Ectodermal cell (in vitro differentiated cells): Measurements from ENCODE around the gene TRABD2A.
"Not testable (repeated sequence)": the region's sequence is repeated elsewhere in the genome, so short reads cannot be mapped to it uniquely, and the experiment has no call there.

ENCODE experiments used
- H3K27ac ChIP-seq: 2 replicates; pipeline ENCODE4 v1.7.0; 2013; ENCODE audit warnings: mild to moderate bottlenecking, low read depth, low read length; ENCODE audit not compliant: insufficient read depth, poor library complexity, severe bottlenecking
- H3K27me3 ChIP-seq: 2 replicates; pipeline ENCODE4 v1.7.0; 2013; ENCODE audit warnings: mild to moderate bottlenecking, low read length; ENCODE audit not compliant: insufficient read depth, control insufficient read depth, poor library complexity, severe bottlenecking
- H3K36me3 ChIP-seq: one replicate; pipeline ENCODE4 v1.7.0; 2013; ENCODE audit warnings: low read length; ENCODE audit not compliant: control insufficient read depth, insufficient read depth
- H3K4me1 ChIP-seq: one replicate; pipeline ENCODE4 v1.7.0; 2013; ENCODE audit warnings: low read length; ENCODE audit not compliant: control insufficient read depth, insufficient read depth
- H3K4me3 ChIP-seq: 2 replicates; pipeline ENCODE4 v1.7.0; 2013; ENCODE audit warnings: low read depth, low read length, control low read depth; ENCODE audit not compliant: insufficient read depth
- H3K9me3 ChIP-seq: 2 replicates; pipeline ENCODE4 v1.7.0; 2013; ENCODE audit warnings: mild to moderate bottlenecking, low read length, moderate library complexity; ENCODE audit not compliant: control insufficient read depth
- WGBS, 2 experiments: methylation state at CpG; one replicate each; pipeline ENCODE4 v1.1.7; 2013; ENCODE audit warnings: missing lambda C conversion rate in 2 of 2; 5-methylcytosine and 5-hydroxymethylcytosine counted together

Gene TRABD2A

DNA sequence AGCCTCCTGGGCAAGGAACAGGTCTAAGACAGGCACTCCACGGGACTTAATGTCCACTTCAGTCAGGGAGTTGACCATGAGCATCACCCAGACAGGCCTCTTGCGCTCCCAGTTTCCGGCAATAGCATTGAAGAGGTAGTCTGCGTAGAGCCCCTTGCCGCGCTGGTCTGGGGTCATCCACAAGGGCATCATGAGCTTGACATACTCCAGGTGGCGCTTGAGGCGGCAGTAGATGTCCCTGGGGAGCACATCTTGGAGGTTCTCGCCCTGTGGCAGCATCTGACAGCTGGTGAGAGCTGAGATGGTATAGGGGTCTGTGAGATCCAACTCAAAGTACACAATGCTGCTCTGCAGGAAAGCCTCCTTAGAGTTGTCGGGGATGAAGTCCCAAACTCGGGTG is 10.6 kb downstream of the TRABD2A start:
- WGBS, 2 experiments, result 93 to 95% methylated on average over 11 of the region's 11 CpGs
- Histone ChIP-seq H3K4me1 (no peaks in the 10 kb centered on the region), H3K36me3 (no peaks in the 10 kb centered on the region), H3K4me3 (no peak overlapping the region), H3K9me3 (peaks cover 2% of the 10 kb centered on the region), H3K27me3 (no peaks in the 10 kb centered on the region), H3K27ac (no peak overlapping the region)

DNA sequence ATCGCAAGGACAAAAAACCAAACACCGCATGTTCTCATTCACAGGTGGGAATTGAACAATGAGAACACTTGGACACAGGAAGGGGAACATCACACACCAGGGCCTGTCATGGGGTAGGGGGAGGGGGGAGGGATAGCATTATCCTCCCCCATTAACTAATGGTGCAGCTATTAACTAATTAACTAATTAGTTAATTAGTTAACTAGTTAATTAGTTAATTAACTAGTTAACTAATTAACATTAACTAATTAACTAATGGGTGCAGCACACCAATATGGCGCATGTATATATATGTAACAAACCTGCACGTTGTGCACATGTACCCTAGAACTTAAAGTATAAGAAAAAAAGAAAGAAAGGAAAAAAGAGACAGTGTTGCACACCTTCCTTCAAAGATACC is 12.6 kb downstream of the TRABD2A start:
- H3K27ac ChIP-seq, H3K36me3 ChIP-seq, H3K9me3 ChIP-seq, H3K4me1 ChIP-seq, H3K27me3 ChIP-seq, H3K4me3 ChIP-seq: not testable (repeated sequence)
- WGBS, 2 experiments, result 92 to 100% methylated on average over 2 of the region's 4 CpGs

DNA sequence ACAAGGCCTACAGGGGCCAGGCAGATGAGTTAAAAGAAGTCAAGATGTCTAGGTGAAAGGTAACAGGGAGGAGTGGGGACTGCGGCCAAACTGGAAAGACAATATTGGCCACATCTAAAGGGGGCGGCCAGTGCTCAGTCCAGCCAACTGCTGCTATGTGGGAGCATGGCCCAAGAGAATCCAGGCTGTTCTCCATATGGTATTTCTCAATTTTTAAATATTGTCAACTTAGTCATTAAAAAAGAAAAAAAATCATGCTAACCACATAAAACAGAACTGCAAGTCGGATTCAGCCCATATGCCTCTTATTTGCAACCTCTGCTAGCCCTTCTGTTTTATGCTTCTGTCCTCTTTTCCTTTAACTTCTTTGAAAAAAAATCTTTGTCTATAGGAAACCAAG is 14.8 kb downstream of the TRABD2A start:
- no peaks in the 10 kb centered on the region for H3K36me3 ChIP-seq
- no peaks in the 10 kb centered on the region for H3K9me3 ChIP-seq
- no peaks in the 10 kb centered on the region for H3K27me3 ChIP-seq
- WGBS, 2 experiments, result 90 to 94% methylated on average over 3 of the region's 3 CpGs
- H3K4me1 ChIP-seq, result no peaks in the 10 kb centered on the region
- no peak overlapping the region for H3K4me3 ChIP-seq
- H3K27ac ChIP-seq, result no peak overlapping the region

DNA sequence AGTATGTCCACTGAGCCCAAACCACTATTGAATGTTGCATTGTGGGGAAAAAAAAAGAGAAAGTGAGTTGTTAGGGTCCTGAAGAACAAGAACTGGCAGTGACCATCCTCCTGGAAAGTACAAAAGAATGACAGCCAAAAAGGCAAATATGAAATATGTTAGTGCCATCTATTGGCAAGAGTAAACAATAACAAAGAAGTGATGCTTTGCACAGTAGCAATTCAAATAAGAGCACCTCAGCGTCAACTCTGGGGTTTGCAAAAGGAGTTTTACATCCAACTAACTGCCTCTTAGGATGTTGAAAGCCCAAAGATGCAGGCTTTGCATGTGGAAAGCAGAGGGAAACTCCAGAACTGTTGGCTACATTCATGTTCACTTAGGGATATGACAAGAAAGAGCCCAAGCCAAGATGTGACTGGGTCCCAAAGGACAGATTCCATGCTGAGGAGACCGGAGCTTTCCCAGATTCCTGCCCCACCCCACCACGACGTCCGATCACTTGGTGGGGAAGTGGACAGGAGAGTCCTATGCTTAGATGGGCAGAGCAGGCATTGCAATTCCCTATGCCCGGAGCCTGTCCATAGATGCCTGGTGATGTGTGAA is 15.6 kb downstream of the TRABD2A start:
- H3K27ac ChIP-seq, result no peak overlapping the region
- no peaks in the 10 kb centered on the region for H3K4me1 ChIP-seq
- H3K27me3 ChIP-seq, result no peaks in the 10 kb centered on the region
- 90 to 91% methylated on average over 6 of the region's 6 CpGs for WGBS, 2 experiments
- no peak overlapping the region for H3K4me3 ChIP-seq
- no peaks in the 10 kb centered on the region for H3K36me3 ChIP-seq
- H3K9me3 ChIP-seq, result no peaks in the 10 kb centered on the region

DNA sequence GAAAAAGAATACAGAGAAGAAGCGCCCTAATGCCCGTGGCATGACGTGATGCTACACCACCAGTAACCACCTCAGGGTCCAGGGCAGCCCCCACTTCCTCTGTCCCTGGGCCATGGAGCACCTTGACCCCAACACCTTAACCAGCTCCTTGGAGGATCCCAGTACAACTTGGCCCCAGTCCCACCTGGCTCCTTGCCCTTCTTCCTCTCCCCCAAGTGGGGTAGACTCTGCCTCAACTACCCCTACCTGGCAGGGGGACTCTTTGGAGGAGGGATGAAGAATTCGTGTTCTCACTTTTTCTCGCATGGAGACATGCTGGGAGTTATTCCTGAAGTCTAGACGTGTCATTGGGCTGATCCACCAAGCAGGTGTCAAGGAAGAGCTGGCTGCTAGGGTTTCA is 18.9 kb downstream of the TRABD2A start:
- Histone ChIP-seq H3K9me3 (no peaks in the 10 kb centered on the region), H3K27ac (no peak overlapping the region), H3K36me3 (no peaks in the 10 kb centered on the region), H3K27me3 (peaks cover 9% of the 10 kb centered on the region), H3K4me1 (no peaks in the 10 kb centered on the region), H3K4me3 (no peak overlapping the region)
- WGBS, 2 experiments, result 85 to 87% methylated on average over 6 of the region's 6 CpGs

GRCh38 chr2:84861539-84861938 is 19.3 kb downstream of the TRABD2A start:
- 86% methylated on average over 6 of the region's 6 CpGs for WGBS, 2 experiments
- Histone ChIP-seq H3K4me1 (peaks cover 4% of the 10 kb centered on the region), H3K9me3 (no peaks in the 10 kb centered on the region), H3K36me3 (no peaks in the 10 kb centered on the region), H3K27me3 (peaks cover 13% of the 10 kb centered on the region), H3K4me3 (no peak overlapping the region), H3K27ac (no peak overlapping the region)

DNA sequence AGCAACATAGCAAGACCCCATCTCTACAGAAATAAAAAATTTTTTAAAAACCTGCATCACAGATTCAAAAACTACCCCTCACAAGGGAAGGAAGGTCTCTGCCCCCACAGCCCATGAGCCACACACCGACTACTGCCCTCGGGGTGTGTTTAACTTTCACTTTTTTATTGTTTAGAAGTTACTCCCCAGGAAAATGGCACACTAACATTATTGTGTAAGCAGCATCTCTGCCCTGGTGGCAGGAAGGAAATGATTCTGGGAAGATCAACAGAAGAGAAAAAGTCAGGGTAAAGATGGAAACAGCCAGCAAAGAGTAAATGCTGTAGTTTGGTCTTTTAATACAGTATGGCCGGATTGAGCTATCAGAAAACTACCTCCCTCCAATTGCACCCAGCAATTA is 21.9 kb downstream of the TRABD2A start:
- Histone ChIP-seq H3K27me3 (peaks cover 29% of the 10 kb centered on the region), H3K36me3 (no peaks in the 10 kb centered on the region), H3K4me1 (peaks cover 4% of the 10 kb centered on the region), H3K27ac (no peak overlapping the region), H3K9me3 (no peaks in the 10 kb centered on the region), H3K4me3 (no peak overlapping the region)
- WGBS, 2 experiments, result 92 to 94% methylated on average over 3 of the region's 3 CpGs

DNA sequence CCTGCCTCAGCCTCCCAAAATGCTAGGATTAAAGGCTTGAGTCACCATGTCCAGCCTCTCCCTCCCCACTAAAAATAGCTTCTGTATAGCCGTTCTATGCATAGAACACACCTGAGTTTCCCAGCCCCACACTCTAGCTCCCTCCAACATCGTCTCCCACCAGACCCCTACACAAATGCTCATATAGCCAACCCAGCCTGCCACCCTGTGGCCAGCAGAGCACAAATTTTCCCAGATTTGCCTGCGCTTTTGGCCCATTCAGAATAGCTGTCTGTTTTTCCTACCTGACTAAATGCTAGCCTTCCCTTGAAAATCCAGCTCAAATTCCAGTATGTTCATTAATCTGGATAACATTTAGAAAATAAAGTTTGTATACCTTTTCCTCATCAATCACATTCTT is 22.8 kb downstream of the TRABD2A start:
- Histone ChIP-seq H3K36me3 (no peaks in the 10 kb centered on the region), H3K4me3 (no peak overlapping the region), H3K27me3 (peaks cover 29% of the 10 kb centered on the region), H3K4me1 (peaks cover 4% of the 10 kb centered on the region), H3K27ac (no peak overlapping the region), H3K9me3 (no peaks in the 10 kb centered on the region)
- WGBS, 2 experiments, result 62 to 65% methylated on average over 3 of the region's 3 CpGs

GRCh38 chr2:84857566-84857965 is 23.3 kb downstream of the TRABD2A start:
- no peaks in the 10 kb centered on the region for H3K9me3 ChIP-seq
- H3K36me3 ChIP-seq, result no peaks in the 10 kb centered on the region
- H3K4me3 ChIP-seq, result no peak overlapping the region
- peaks cover 29% of the 10 kb centered on the region for H3K27me3 ChIP-seq
- peaks cover 4% of the 10 kb centered on the region for H3K4me1 ChIP-seq
- no peak overlapping the region for H3K27ac ChIP-seq
- WGBS, 2 experiments, result 84 to 92% methylated on average over 5 of the region's 5 CpGs

DNA sequence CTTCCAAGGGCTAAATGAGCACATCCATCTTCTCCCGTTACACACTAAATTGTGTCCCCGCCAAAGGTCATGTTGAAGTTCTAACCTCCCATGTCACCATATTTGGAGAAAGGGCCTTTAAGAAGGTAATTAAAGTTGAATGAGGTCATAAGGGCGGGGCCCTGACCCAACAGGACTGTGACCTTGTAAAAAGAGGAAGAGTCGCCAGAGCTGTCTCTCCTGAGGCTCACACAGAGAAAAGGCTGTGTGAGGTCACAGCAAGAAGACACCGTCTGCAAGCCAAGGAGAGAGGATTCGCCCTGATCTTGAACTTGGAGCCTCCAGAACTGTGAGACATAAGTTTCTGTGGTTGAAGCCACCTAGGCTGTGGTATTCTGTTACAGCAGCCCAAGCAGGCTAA is 24.1 kb downstream of the TRABD2A start:
- peaks cover 4% of the 10 kb centered on the region for H3K4me1 ChIP-seq
- peaks cover 29% of the 10 kb centered on the region for H3K27me3 ChIP-seq
- H3K36me3 ChIP-seq, result no peaks in the 10 kb centered on the region
- no peak overlapping the region for H3K4me3 ChIP-seq
- WGBS, 2 experiments, result 85 to 92% methylated on average over 6 of the region's 6 CpGs
- H3K9me3 ChIP-seq, result no peaks in the 10 kb centered on the region
- H3K27ac ChIP-seq, result no peak overlapping the region

DNA sequence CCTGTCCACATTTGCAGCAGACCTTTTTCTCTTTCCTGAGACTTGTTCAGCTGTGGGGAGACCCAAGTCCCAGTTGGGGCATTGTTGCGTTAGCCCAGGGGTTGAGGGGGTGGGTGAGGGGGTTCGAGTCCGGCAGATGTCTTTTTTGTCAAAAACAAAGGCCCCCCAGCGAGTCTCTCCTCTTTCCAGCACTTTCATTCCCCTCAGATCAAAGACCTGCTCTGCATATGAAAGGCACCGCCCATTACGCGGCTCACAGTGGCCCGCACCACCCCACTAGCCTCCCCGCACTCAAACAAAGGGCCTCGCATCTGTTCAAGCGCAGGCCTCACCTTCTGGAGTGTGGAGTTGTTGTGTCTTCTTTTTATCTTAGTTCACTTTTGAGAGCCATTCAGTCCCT is 25.2 kb downstream of the TRABD2A start:
- peak overlapping the region; percentile 60 for H3K27ac ChIP-seq
- no peaks in the 10 kb centered on the region for H3K36me3 ChIP-seq
- H3K9me3 ChIP-seq, result no peaks in the 10 kb centered on the region
- 0 to 1% methylated on average over 5 to 11 of the region's 11 CpGs for WGBS, 2 experiments
- H3K27me3 ChIP-seq, result peaks cover 29% of the 10 kb centered on the region
- H3K4me3 ChIP-seq, result no peak overlapping the region
- peaks cover 4% of the 10 kb centered on the region for H3K4me1 ChIP-seq
